Mesothelial cell of epicardium (in vitro differentiated cells): ENCODE data around the gene CHST15. TPM values are rescaled to one million over a fixed set of nuclear protein-coding genes. Genes with fewer than 3 reads are reported as not detected.

Experiments used
- DNase-seq, 2 experiments: peaks; one replicate each; pipeline ENCODE4 v3.0.0; 2021; ENCODE audit warnings: low spot score in 2 of 2; ENCODE audit not compliant: unreplicated experiment in 2 of 2
- H3K27ac Mint-ChIP-seq: 2 replicates; pipeline ENCODE4 v1.8.0; 2021; ENCODE audit warnings: mixed read lengths
- H3K27me3 Mint-ChIP-seq: 2 replicates; pipeline ENCODE4 v1.8.0; 2021; ENCODE audit warnings: low read depth, mixed read lengths
- H3K36me3 Mint-ChIP-seq: 2 replicates; pipeline ENCODE4 v1.8.0; 2021; ENCODE audit warnings: mixed read lengths
- H3K4me1 Mint-ChIP-seq: 2 replicates; pipeline ENCODE4 v1.8.0; 2021; ENCODE audit warnings: mixed read lengths
- H3K4me3 Mint-ChIP-seq: 2 replicates; pipeline ENCODE4 v1.8.0; 2021; ENCODE audit warnings: mild to moderate bottlenecking, moderate library complexity, mixed read lengths
- H3K9me3 Mint-ChIP-seq: 2 replicates; pipeline ENCODE4 v1.8.0; 2021; ENCODE audit warnings: mixed read lengths
- CTCF ChIP-seq: fragments of 200-600 bp; sonication (generic); IDR thresholded peaks from one replicate; pipeline ENCODE4 v1.5.0; 2021; ENCODE audit warnings: antibody characterized with exemption; ENCODE audit not compliant: unreplicated experiment
- total RNA-seq: library from RNA; stranded (reverse); gene quantifications from 3 replicates; pipeline ENCODE4 v1.2.1, GENCODE V29; 2021

Gene CHST15
- 34.5 to 39.4 TPM (median 35.9 TPM) in 3 replicates for total RNA-seq

GRCh38 chr10:124092860-124093773 lies at the start of gene CHST15:
Gene CHST15 (minus strand): TSS chr10:124093598. CDS start chr10:124046212, 47,386 bp downstream.
- peaks cover 2% of the 10 kb centered on the region for H3K9me3 Mint-ChIP-seq
- peak; percentile 43 to 72 for DNase-seq
- peaks cover 23% of the 10 kb centered on the region for H3K27me3 Mint-ChIP-seq
- H3K4me3 Mint-ChIP-seq: peak within 1 kb of the TSS; percentile 76
- peak within 1 kb of the TSS; percentile 96 for H3K27ac Mint-ChIP-seq
- no peak for TF ChIP-seq CTCF
- H3K4me1 Mint-ChIP-seq: peaks cover 41% of the 10 kb centered on the region
- no peaks in the 10 kb centered on the region for H3K36me3 Mint-ChIP-seq

- no peaks in the 10 kb centered on the region for H3K4me1 Mint-ChIP-seq
- TF ChIP-seq CTCF: no peak
- H3K9me3 Mint-ChIP-seq: no peaks in the 10 kb centered on the region
- no peak for DNase-seq
- H3K36me3 Mint-ChIP-seq: no peaks in the 10 kb centered on the region
- H3K27me3 Mint-ChIP-seq: no peaks in the 10 kb centered on the region
- H3K27ac Mint-ChIP-seq: no peak overlapping the region
- H3K4me3 Mint-ChIP-seq: no peak overlapping the region
Measured at GRCh38 chr10:124142960-124143359, 49.6 kb upstream of the CHST15 start.

- Mint-ChIP-seq H3K27ac (no peak overlapping the region), H3K4me3 (no peak overlapping the region), H3K36me3 (no peaks in the 10 kb centered on the region), H3K4me1 (no peaks in the 10 kb centered on the region), H3K27me3 (no peaks in the 10 kb centered on the region), H3K9me3 (no peaks in the 10 kb centered on the region)
- no peak for TF ChIP-seq CTCF
- DNase-seq: no peak
Measured at GRCh38 chr10:124142006-124142739, 48.8 kb upstream of the CHST15 start.

GRCh38 chr10:124138883-124139348 lies 45.5 kb upstream of the CHST15 start:
- no peaks in the 10 kb centered on the region for H3K36me3 Mint-ChIP-seq
- no peaks in the 10 kb centered on the region for H3K4me1 Mint-ChIP-seq
- no peak for DNase-seq
- no peak for TF ChIP-seq CTCF
- no peaks in the 10 kb centered on the region for H3K27me3 Mint-ChIP-seq
- no peaks in the 10 kb centered on the region for H3K9me3 Mint-ChIP-seq
- no peak overlapping the region for H3K27ac Mint-ChIP-seq
- no peak overlapping the region for H3K4me3 Mint-ChIP-seq

GRCh38 chr10:124138195-124138882 lies 44.9 kb upstream of the CHST15 start:
- Mint-ChIP-seq H3K36me3 (no peaks in the 10 kb centered on the region), H3K4me1 (peaks cover 1% of the 10 kb centered on the region), H3K9me3 (no peaks in the 10 kb centered on the region), H3K27me3 (no peaks in the 10 kb centered on the region), H3K27ac (no peak overlapping the region), H3K4me3 (no peak overlapping the region)
- no peak for DNase-seq
- TF ChIP-seq CTCF: no peak
